Right renal pelvis (tissue), 4 donors: ENCODE measurements around the gene DENND2C. TPM values are rescaled to one million over a fixed set of nuclear protein-coding genes. Genes with fewer than 3 reads are reported as not detected.

Experiments
- DNase-seq, 4 donors: peaks; one replicate each; pipeline ENCODE4 v3.0.0-alpha.2; 2013; ENCODE audit warnings: low read depth in 4 of 4, low spot score in 3 of 4, missing footprints in 1 of 4
- polyA plus RNA-seq, 4 donors: library from polyadenylated mRNA; unstranded; fragments of 120-200 nt; gene quantifications; one replicate each; pipeline ENCODE4 v1.2.1, GENCODE V29; 2013; ENCODE audit not compliant: insufficient read length in 4 of 4

Gene DENND2C
- polyA plus RNA-seq, 4 donors, result 3.2 to 4.8 (median 3.8) TPM

DNA sequence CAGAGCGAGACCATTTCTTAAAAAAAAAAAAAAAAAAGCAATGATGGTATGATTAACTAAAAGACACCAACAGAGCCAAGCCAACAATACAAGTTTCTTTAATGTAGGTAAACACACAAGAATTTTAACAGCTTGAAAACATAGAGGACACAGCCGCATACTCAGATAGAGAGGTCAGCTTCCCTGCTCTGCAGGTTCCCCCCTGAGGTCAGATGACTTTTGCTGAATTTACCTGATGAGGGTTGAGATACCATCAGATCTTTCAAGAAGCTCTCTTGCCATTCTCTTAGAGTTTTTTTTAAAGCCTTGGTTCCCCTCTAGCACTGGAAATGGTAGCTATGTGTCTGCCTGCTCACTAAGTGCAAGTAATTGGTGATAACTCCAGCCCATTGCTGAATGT lies 119.5 kb downstream of the DENND2C start:
- DNase-seq, result no peak

GRCh38 chr1:114549137-114549536 lies 120.7 kb downstream of the DENND2C start:
- DNase-seq, result no peak

- DNase-seq, result no peak
These were observed 122.8 kb downstream of the DENND2C start for GRCh38 chr1:114547076-114547475.

DNA sequence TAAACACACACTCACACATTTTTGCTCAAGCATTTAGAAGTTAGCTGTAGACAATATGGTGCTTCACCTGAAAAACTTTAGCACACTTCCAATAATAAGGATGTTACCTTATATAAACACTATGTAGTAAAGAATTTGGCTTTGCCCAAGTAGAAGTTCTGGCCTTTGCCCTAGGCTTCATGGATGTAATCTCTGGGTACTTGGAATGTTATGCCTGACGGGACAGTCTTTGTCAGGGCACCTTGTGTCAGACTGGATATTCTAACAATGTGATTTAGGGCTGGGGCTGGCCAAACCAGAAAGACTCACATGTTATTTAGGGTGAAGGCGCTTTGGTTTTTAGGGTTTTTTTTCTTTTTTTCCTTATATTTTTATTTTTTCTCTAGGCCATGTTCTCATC lies 124.1 kb downstream of the DENND2C start:
- DNase-seq, result no peak

- no peak for DNase-seq
These were observed 124.5 kb downstream of the DENND2C start for GRCh38 chr1:114545315-114545714.

DNA sequence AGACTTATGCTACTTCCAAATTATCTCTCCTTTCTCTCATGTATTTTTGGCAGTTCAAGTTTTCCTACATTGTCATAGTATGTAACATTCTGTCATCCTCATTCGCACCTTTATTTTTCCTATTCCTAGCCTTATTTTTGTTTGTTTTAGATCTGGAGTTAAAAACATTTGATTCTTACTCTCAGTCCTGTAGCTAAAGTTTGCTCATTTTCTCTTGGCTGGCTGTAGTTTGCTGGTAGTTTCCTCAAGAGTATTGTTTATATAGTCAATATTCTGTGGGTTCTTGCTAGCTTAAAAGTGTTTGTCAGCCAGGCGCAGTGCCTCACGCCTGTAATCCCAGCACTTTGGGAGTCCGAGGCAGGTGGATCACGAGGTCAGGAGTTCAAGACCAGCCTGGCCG lies 129.0 kb downstream of the DENND2C start:
- DNase-seq, result no peak

DNA sequence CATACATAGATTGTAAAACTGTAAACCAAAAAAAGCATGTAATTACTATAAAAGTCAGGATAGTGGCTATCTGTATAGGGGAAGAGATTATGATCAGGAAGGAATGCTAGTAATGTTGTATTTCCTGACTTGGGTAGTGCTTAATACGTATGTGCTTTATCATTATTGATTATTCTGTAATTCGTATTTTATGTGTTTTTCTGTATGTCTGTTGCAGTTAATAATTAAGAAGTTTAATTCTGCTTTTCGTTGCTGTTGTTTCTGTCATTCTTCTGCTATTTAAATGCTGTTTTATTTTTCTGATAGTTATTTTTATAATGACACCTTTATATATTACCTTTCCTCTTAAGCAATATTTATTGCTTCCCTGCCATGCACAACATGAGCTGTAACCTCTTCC lies 129.6 kb downstream of the DENND2C start:
- no peak for DNase-seq

GRCh38 chr1:114536043-114536442 lies 133.8 kb downstream of the DENND2C start:
- no peak for DNase-seq

DNA sequence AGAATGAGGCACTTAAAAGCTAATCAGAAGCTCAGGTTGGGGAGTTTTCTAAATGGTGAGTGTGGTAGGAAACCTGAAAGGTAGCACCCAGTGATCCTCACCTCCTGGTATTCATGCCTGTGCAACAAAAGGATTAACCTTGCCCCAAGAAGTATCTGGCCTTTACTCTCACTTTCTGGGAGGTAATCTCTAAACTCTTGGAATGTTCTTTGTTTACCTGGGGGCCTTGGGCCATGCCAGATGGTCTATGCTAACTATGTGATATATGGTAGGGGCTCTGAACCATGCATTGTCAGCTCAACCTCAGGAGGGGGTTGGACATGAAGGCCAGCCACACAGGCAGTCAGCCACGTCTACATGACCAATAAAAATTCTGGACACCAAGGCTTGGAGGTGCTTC lies 134.4 kb downstream of the DENND2C start:
- no peak for DNase-seq

Other genes starting within 250 kb of the DENND2C start
- gene TRIM33, start 158.8 kb downstream of the DENND2C start, polyA plus RNA-seq, result 10 to 100 TPM; 38.6 to 54.6 (median 53.3) TPM
- gene BCAS2, start 88.4 kb downstream of the DENND2C start, polyA plus RNA-seq, result 10 to 100 TPM; 59.4 to 72.9 (median 70.2) TPM
- gene AMPD1, start 25.5 kb upstream of the DENND2C start, polyA plus RNA-seq, result not detected
- 10 to 100 TPM; 66.3 to 81.2 (median 76.5) TPM for gene NRAS, start 46.7 kb upstream of the DENND2C start, polyA plus RNA-seq
- 100 to 1,000 TPM; 405 to 482 (median 468) TPM for gene CSDE1, start 87.9 kb upstream of the DENND2C start, polyA plus RNA-seq
- gene SIKE1, start 110.6 kb upstream of the DENND2C start, polyA plus RNA-seq, result 10 to 100 TPM; 49.0 to 55.7 (median 52.8) TPM
- under 1 TPM; 0.11 to 0.39 (median 0.23) TPM for gene SYCP1, start 184.8 kb upstream of the DENND2C start, polyA plus RNA-seq